Measurements from ENCODE around the gene KIAA1217. TPM values are rescaled to one million over a fixed set of nuclear protein-coding genes. Genes with fewer than 3 reads are reported as not detected.
"Not testable (repeated sequence)": the region's sequence is repeated elsewhere in the genome, so short reads cannot be mapped to it uniquely, and the experiment has no call there.

The KIAA1217 gene
- total and polyA plus RNA-seq, 12 donors, result 10.8 to 73.7 (median 40.8) TPM

DNA sequence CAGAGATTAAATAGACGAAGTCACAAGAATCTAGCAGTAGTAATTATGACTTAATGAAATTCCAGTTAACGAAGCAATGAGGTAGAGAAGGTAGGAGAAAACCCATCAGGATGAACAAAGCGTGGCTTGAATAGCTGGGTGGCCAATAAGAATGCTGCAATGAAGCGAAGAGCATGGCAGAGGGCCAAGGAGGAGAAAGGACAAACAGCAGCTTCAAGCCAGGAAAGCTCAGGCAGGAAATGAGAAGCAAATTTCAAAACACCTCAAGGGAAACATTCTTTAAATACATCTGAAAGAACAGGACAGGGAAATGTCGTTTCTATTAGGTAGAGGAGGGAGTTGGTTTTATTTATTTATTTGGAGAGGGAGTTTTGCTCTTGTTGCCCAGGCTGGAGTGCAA is 122.5 kb downstream of the KIAA1217 start:
- TF ChIP-seq POLR2A (IDR thresholded peaks at IDR 0.05), result no peak
- TF ChIP-seq, protein P1, sequence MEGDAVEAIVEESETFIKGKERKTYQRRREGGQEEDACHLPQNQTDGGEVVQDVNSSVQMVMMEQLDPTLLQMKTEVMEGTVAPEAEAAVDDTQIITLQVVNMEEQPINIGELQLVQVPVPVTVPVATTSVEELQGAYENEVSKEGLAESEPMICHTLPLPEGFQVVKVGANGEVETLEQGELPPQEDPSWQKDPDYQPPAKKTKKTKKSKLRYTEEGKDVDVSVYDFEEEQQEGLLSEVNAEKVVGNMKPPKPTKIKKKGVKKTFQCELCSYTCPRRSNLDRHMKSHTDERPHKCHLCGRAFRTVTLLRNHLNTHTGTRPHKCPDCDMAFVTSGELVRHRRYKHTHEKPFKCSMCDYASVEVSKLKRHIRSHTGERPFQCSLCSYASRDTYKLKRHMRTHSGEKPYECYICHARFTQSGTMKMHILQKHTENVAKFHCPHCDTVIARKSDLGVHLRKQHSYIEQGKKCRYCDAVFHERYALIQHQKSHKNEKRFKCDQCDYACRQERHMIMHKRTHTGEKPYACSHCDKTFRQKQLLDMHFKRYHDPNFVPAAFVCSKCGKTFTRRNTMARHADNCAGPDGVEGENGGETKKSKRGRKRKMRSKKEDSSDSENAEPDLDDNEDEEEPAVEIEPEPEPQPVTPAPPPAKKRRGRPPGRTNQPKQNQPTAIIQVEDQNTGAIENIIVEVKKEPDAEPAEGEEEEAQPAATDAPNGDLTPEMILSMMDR (IDR thresholded peaks at IDR 0.05), result no peak
- no peaks in the 10 kb centered on the region for H3K27me3 ChIP-seq
- 39 to 52% (median 46%) methylated on average over 5 of the region's 5 CpGs for WGBS, 4 donors
- peak; percentile 39 to 83 (median 67) for DNase-seq
- no peaks in the 10 kb centered on the region for H3K9me3 ChIP-seq (replicated peaks in 1 of 3)
- H3K4me1 ChIP-seq (replicated peaks in 1 of 2), result peaks cover 9% of the 10 kb centered on the region in 2 donors
- H3K36me3 ChIP-seq (replicated peaks in 1 of 2), result no peaks in the 10 kb centered on the region
- H3K4me3 ChIP-seq, result no peak overlapping the region
- H3K27ac ChIP-seq, result peak overlapping the region in 3 of 5 donors; percentile 18 to 79 (median 20)
- intact Hi-C loops (cut with DNase I), result no loop called here

DNA sequence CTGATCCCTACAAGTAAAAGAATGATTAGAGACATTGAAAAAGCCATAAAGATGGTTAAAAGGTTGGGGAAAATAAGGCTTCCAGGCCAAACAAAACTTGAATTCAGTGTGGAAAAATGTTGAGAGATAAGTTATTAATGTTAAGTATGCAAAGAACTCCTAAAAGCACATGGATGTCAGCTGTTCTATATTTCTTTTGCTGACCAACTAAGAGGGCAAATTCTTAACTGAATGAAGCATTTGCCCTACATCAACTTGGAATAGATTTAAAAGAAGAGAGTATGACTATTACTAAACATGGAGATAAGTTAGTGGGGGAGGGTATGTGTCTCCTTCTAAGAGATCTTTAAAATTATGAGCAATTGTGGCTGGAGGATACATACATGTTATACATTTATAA is 124.8 kb downstream of the KIAA1217 start:
- TF ChIP-seq, protein P1 (IDR thresholded peaks at IDR 0.05), result no peak
- no peak for TF ChIP-seq POLR2A (IDR thresholded peaks at IDR 0.05)
- intact Hi-C loops (cut with DNase I), result no loop called here
- Histone ChIP-seq H3K27ac (peak overlapping the region in 1 of 5 donors; percentile 79), H3K36me3 (replicated peaks in 1 of 2) (no peaks in the 10 kb centered on the region), H3K4me3 (no peak overlapping the region), H3K27me3 (no peaks in the 10 kb centered on the region), H3K9me3 (replicated peaks in 1 of 3) (no peaks in the 10 kb centered on the region), H3K4me1 (replicated peaks in 1 of 2) (peaks cover 9% of the 10 kb centered on the region in 2 donors)
- no peak for DNase-seq

DNA sequence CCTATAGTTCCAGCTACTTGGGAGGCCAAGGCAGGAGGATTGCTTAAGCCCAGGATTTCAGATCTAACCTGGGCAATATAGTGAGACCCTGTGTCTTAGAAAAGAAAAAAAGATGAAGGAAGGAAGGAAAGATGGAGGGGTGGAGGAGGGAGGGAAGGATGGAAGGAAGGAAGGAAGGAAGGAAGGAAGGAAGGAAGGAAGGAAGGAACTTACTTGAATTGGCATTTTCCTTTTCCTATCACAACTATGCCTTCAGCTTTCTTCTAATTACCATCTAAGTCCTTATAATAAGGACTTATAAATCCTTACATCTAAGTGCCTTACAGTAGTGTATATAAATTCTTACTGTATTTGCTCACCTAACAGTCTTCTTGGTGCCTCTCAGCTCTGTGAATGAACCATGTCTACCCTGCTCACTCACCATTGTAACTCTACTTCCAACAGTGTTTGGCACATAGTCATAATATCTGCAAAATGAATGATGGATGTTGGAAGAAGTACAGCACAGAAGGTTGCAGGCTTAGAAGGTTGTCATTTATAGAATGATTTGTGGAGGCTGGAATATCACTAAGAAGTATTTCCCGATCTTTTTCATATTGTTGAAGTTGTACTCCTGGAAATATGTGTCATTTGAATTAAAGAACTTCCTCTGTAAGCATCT is 125.5 kb downstream of the KIAA1217 start:
- intact Hi-C loops (cut with DNase I), result no loop called here
- Histone ChIP-seq H3K9me3 (replicated peaks in 1 of 3) (no peaks in the 10 kb centered on the region), H3K4me1 (replicated peaks in 1 of 2) (peaks cover 9% of the 10 kb centered on the region in 2 donors), H3K27ac (peak overlapping the region in 1 of 5 donors; percentile 26), H3K27me3 (no peaks in the 10 kb centered on the region), H3K36me3 (replicated peaks in 1 of 2) (no peaks in the 10 kb centered on the region), H3K4me3 (no peak overlapping the region)
- TF ChIP-seq, protein P1 (IDR thresholded peaks at IDR 0.05), result no peak
- no peak for TF ChIP-seq POLR2A (IDR thresholded peaks at IDR 0.05)
- WGBS, 4 donors, result 33 to 60% (median 59%) methylated on average over 1 of the region's 1 CpG
- DNase-seq, result no peak

DNA sequence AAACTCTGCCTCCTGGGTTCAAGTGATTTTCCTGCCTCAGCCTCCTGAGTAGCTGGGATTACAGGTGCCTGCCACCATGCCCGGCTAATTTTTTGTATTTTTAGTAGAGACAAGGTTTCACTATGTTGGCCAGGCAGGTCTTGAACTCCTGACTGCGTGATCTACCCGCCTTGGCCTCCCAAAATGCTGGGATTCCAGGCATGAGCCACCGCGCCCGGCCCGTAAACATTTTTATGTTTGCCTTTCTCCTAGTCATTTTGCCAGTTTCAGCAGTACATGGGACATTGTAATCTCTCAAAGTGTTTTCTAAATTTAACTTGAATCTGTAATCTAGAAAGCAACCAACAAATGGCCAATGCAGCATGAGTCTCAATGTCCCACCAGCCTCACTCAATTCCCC is 128.8 kb downstream of the KIAA1217 start:
- DNase-seq; H3K27me3 ChIP-seq; H3K4me3 ChIP-seq; H3K27ac ChIP-seq; intact Hi-C loops (cut with DNase I); H3K36me3 ChIP-seq (replicated peaks in 1 of 2); H3K9me3 ChIP-seq (replicated peaks in 1 of 3): not testable (repeated sequence)
- WGBS, 4 donors, result 88 to 98% (median 97%) methylated on average over 7 of the region's 7 CpGs
- H3K4me1 ChIP-seq (replicated peaks in 1 of 2), result peaks cover 0 to 11% of the 10 kb centered on the region in 2 donors

DNA sequence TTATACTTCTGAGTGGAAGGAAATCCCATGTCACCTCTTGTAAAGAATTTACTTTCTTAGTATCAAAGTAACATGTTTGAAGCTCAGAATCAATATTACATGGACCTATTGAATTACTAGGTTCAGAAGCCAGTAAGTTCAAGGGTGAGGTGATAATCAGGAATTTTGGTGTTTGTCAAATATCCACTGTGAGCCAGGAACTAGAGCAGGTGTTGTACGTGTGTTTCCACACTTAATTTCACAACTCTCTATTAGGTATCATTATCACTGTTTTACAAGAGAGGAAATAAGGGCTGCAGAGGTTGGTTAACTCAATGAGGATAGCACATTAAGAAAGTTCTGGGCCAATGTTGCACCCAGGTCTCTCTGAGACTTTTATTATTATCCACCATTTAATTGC is 130.4 kb downstream of the KIAA1217 start:
- peaks cover 0 to 24% of the 10 kb centered on the region in 2 donors for H3K4me1 ChIP-seq (replicated peaks in 1 of 2)
- no peaks in the 10 kb centered on the region for H3K27me3 ChIP-seq
- H3K9me3 ChIP-seq (replicated peaks in 1 of 3), result no peaks in the 10 kb centered on the region
- no peak for DNase-seq
- WGBS, 4 donors, result 82 to 93% (median 87%) methylated on average over 1 of the region's 1 CpG
- H3K36me3 ChIP-seq (replicated peaks in 1 of 2), result no peaks in the 10 kb centered on the region
- intact Hi-C loops (cut with DNase I), result no loop called here
- H3K4me3 ChIP-seq, result no peak overlapping the region
- TF ChIP-seq POLR2A (IDR thresholded peaks at IDR 0.05), result no peak
- TF ChIP-seq, protein P1 (IDR thresholded peaks at IDR 0.05), result no peak
- H3K27ac ChIP-seq, result no peak overlapping the region

Measured in adrenal gland (tissue), 12 donors.